ENCODE results near the gene OLFM1.
"Not testable (repeated sequence)": the region's sequence is repeated elsewhere in the genome, so short reads cannot be mapped to it uniquely, and the experiment has no call there.

OLFM1 gene

DNA sequence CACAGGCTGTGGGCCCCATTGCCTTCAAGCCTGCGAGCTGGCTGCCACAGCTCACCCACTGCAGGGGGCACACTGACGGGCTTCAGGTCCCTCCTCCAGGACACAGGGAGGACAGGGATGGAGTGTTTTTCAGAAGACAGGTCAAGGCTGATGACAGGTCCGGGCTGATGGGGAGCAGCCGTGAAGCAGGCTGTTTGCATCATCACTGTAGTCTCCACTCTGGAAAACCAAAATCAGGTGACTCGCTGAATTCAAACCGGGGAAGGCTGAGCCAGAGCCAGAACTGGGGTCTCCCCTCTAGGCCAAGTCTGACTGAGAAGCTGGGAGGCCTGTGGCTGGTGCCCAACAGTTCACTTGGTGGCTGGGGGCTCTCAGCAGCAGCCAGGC is 48.5 kb downstream of the OLFM1 start:
- DNase-seq, result no peak

DNA sequence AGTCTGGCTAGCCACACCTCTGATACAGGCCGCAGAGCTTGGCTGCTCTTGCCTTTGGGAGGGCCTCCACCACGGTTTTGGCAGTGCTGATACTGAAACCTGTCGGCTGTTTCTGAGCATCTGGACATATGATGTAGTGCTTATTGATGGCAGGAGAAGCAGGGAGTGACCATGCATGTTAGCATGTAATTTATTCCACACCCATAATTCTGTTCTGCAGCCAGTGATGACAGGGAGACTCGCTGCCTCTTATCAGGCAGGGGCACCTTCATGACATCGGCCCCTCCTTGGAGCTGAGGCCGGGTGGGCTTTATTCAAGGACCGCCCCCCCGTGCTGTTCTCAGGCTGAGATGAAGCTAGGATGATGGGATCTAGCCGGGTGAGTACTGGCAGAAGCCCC is 49.0 kb downstream of the OLFM1 start:
- DNase-seq, result no peak

DNA sequence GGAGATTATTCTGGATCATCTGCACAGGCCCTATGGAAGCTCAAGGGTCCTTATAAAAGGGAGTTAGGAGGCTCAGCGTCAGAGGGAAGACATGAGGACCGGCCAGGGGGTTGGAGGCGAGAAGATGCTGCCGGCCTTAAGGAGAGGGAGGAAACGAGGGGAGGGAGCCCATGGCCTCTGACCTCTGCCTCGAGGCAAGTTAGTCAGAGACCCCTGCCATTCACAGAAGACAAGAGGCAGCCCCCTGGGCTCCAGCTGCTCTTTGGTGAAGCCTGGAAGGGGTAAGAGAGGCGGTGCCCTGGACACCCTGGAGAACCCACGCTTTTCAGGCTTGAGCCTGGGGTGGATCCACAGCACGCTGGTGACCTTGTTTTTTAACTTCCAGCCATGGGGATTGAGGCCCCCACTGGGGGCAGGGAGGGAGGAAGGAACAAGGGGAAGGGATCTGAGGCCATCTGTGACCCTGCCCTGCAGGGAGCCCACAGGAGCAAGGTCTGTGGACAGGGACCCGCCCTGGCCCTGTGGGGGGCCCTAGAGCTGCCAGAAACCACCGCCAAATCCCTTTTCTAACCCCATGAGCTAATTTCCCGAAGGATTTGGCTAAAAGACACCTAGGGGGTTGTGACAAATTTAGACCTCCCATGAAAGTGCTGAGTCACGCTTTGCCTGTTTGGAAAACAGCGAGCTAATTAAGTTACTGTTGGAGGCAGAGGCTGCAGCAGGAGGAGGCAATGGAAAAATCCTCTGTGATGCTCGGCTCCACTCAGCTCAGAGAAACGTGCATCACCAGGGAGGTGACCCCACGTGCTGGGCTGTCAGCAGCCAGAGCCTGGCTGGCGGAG is 49.7 kb downstream of the OLFM1 start:
- DNase-seq, result peak; percentile 25

DNA sequence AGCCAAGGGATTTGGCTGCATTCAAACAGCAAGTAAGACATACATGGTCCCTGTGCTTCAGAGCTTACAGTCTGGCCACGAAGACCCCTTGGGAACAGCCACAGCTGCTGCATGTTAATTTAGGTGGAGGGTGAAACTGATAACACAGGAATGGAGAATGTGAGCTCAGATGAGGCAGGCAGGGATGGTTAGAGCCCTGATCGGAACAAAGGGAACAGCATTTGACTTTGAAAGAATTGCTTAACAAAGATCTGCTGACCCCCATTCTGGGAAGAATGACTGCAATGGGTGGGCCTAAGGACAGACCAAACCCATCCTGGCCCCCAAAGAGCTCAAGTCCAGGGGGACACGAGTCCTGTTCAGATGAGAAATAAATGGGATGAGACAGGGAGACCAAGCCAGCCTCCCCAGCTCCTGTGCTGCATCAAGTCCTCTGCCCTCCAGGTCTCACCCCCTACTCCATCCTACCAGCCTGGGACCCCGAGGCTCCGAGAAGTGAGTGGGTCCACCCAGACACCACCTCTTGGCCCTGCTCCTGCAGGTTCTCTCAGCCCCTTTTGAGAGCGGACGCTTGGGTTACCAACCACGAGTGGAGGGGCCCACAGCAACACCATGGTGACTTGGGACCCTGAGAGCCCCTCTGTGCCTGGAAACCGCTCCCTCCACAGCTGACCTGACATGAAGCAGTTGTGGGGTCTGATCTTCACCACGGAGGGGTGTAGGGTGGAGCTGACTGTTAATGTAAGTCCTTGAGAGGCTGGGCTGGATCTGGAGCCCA is 50.8 kb downstream of the OLFM1 start:
- no peak for DNase-seq

DNA sequence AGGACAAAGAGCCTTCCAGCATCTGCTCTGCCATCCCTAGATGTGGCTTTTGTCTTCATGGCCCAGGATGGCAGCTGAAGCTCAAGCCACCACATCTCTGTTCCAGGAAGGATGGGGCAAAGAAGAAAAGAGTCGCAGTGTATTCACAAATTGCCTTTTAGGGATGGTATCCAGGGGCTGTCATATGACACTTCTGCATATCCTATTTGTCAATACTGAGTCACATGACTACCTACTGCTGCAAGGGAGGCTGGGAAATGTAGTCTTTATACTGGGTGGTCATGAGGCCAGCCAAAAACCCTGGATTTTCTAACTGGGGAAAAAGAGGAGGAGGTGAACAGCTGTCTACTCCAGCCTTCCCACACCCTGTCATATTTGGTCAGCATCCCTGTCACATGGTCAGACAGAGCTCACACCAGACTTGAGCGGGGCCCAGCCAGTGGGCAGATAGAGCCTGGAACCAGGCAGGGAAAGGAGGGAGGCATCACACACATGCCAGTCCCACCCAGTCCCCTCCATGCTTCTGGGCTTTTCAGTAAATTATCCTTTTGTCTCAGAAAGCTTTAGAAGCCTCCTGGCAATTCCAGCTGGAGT is 52.0 kb downstream of the OLFM1 start:
- DNase-seq, result no peak

DNA sequence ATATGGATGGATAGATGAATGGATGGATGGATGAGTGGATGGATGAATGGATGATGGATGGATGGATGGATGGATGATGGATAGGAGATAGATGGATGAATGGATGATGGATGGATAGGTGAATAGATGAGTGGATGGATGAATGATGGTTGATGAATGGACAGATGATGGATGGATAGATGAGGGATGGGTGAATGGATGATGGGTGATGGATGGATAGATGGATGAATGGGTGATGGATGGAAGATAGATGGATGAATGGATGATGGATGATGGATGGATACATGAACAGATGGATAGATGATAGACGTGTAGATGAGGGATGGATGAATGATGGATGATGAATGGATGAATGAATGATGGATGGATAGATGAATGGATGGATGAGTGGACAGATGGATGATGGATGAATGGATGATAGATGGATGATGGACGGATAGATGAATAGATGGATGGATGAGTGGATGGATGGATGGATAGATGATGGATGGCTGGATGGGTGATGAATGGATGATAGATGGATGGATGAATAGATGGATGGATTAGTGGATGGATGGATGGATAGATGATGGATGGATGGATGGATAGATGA is 53.8 kb downstream of the OLFM1 start:
- DNase-seq, result no peak

DNA sequence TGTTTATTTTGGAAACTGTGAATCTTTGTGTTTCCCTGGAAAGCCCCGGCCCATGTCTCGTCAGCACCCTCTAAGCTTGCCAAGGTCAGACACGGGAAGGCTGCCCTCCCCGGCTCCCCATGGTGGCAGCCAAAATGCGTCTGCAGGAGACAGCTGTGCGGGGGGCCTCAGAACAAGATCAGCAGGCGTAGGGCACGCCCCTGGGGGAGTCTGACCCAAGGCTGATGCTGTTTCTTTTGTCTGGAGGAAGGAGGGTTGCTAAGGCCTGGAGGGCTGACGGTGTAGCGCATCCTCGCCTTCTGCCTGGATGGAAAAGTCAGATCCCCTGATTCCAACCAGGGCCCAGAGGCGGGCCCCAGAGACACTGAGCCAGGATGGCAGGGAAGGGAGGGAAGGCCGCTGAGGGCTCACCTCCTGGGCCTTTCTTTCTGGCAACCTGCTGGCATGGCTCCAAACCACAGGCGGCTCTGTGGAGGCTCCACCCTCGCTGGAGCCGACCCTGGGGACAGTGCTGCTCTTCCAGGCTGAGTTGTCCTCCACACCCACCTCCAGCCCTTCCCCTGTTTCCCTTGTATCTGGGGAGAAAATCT is 57.2 kb downstream of the OLFM1 start:
- DNase-seq, result no peak

DNA sequence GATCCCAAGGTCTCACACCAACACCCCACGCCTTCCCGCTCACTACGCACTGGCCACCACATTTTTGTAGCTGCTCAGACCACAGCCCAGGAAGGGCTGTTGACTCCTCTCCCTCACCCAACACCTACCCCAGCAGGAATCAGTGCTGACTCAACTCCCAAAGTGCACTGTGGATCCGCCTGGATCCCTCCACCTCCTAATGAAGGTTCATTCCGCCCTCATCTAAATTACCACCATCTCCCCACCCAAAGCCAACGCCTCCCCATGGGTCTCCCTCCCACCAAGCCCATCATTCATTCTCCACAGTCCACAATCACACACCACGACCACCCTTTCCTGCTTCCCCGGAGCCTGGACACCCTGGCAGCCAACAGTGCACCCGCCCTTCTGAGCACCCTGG is 57.8 kb downstream of the OLFM1 start:
- no peak for DNase-seq

DNA sequence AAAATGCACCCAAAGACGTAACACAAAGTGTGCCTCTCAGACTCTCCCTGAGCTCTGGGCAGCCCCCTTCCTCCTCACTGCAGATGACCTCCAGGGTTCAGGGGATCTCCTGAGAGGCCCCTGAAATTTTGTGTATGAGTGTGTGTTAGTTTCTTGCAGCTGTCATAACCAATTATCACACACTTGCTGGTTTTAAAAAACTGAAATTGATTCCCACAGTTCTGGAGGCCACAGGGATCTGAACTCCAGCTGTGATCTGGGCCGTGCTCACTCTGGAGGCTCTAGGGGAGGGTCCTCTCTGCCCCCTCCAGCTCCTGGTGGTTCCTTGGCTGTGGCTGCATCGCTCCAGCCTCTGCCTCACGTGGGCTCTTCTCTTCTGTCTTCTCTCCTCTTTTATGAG is 58.8 kb downstream of the OLFM1 start:
- no peak for DNase-seq

DNA sequence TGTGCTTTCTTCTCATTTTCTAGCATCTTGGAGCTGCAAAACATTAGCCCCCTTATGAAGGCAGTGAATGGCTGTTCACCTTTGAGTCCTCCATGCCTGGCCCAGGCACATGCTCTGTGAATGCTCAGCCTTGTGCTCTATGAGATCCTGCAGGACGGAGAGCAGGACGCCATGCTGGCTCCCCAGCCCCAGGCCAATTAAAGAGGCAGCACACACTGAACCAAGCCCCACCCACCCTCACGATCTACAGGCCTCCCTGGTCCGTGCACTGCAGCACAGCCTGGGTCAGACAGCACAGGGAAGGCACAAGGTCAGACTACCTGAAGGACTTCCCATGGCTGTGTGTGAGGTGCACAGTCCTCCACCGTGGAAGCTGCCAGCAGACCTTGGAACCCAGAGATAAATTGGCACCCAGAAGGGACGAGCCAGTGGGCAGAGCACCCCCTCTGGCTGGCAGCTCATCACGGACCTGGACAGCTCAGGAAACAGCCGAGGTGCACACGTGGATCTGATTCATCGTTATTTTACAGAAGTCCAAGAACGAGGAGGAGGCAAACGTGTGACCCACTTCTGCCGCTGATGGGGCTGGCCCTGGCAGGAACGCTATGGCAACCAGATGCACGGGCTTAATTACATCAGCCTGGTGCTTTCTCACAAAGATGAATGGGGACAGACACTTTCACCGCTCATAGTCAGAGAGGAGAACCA is 59.5 kb downstream of the OLFM1 start:
- DNase-seq, result peak; percentile 14

DNA sequence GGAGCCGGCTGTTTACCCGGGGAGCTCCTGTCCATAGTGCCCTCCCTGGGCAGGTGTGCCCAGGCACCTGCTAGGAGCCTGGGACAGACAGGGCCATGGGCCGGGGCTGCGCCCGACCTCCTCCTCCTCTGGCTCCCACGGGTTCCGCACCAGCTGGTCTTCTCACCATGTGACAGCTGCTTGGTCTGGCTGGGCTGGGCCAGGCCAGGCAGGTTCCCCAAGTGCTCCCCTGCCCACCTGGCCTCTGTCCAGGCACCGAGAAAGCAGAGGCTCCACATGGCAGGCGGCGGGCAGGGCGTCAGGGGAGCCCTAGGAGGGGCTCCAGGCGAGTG is 60.0 kb downstream of the OLFM1 start:
- DNase-seq, result no peak

DNA sequence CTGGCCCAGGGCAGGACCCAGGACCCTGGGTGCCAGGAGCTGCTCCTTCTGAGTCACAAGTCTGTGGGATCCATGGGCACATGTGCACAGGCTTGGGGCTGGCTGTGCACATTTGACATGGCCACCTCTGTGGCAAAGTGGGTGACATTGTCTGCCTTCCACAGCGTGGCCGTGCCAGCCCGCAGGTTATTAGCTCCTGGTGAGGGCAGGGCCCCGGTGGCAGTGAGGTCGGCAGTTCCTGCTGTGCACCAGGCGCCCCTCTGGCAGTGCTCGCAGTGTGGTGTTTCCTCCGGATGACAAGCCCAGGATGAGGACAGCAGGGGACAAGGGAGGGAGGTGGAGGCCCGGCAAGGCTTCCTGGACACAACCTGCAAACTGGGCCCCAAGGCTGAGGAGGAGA is 60.5 kb downstream of the OLFM1 start:
- no peak for DNase-seq

DNA sequence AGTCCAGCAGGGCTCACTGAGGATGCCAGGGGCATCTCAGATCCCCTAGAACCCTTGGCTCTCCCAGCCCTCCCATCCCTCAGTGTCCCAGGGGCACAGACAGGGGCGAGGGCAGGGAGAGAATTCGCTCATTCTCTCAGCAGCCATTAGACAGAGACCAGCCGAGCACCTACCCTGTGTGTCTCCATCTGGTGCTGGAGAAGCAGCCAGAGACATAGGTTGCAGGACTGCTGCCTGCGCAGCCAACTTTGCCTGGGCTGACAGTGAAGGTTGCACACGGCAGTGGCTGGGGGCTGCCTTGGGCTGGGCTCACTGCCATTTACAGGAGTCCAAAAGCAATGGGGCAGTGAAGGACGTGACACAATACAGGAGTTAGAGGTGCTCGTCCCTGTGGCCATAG is 60.9 kb downstream of the OLFM1 start:
- DNase-seq, result no peak

DNA sequence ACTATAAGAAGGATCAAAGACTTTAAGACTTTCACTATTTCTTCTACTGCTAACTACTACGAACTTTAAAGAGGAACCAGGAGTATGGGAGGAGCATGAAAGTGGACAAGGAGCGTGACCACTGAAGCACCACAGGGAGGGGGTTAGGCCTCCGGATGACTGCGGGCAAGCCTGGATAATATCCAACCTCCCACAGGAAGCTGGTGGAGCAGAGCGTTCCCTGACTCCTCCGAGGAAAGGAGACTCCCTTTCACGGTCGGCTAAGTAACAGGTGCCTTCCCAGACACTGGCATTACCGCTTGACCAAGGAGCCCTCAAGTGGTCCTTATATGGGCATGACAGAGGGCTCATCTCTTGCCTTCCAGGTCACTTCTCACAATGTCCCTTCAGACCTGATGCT is 62.4 kb downstream of the OLFM1 start:
- not testable (repeated sequence) for DNase-seq

DNA sequence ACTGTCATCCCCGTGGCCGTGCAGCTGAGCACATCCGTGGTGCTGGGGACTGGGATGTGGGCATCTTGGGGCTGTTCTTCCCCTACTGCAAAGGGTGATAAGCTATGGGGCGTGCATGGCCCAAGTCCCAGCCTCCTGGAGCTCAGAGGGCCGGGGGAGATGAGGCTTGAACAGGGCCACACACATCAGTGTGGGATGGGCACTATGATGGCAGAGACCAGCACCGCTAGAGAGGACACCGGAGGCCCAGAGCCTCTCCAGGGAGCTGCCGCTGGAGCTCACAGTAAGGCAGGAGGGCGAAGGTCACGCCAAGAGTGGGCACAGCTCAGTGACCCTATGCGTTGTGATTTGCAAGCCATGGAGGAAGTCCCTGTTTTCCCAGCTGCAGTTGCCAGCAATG is 63.5 kb downstream of the OLFM1 start:
- no peak for DNase-seq

DNA sequence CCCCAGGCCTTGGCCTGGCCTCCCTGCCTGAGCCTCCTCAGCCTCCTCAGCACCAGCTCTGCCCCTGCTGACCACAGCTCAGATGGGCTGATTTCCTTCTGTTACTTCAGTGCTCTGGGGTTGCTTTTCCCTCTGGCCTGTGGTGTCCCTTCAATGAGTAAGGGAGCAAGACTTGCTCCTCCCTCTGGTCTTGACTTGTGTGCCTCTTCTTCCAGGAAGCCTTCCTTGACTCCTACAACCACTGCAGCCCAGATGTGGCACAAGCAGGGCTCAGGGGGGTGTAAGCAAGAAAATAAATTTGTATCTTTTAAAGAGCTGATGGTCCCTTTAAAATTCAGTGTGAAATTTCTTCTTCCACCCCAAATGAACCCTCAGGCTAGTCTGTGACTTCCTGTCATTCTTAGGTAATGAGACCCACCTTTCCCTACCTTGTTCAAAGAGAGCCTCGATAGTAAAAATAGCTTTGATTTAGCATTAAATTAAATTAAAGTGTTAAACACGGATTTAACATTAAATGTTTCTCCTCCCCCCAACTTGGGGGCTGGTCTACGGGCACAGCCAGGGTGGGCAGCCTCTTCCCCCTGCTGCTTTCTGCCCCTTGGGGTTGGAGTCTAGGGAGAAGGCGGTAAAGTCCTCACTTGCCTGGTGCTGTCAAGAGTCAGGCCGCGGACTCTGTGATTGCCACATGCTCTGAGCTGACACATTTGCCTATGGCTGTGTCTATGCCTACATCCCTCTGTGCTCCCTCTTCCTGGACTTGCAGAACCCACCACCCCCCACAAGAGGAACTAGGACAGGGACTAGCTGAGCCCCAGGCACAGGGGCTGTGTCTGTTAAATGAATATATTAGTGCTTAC is 64.5 kb downstream of the OLFM1 start:
- DNase-seq, result no peak

DNA sequence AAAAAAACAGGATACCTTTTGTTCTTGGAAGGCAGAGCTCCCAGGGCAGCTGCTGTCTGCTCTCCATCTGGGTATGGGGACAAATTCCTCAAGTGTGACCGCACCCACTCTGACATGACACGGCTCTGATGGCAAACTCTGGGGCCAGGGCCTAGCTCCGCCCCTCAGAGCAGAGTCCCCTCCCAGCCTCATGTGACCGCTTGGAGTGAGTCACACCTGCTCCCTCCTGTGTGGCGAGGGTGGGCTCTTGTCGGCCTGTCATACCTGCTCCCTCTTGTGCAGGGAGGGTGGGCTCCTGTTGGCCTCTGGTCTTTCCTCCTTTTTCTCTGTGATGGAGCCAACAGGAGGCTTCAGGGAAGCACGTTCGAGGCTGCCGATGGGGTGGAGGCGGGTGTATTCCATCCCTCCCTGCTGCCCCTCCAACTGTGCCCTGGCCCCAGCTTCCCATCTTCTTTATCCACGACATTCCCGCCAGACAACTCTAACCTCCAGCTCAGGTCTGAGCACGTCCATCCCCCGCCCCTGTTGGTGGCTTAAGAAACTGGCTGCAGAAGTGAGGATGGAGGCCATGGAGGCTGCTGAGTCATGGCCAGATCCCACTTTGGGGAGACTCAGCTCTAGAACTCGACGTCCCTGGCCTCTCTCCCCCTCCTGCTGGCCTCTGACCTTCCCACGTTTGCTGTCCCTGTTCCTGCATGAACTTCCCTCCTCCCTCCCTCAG is 65.3 kb downstream of the OLFM1 start:
- no peak for DNase-seq

DNA sequence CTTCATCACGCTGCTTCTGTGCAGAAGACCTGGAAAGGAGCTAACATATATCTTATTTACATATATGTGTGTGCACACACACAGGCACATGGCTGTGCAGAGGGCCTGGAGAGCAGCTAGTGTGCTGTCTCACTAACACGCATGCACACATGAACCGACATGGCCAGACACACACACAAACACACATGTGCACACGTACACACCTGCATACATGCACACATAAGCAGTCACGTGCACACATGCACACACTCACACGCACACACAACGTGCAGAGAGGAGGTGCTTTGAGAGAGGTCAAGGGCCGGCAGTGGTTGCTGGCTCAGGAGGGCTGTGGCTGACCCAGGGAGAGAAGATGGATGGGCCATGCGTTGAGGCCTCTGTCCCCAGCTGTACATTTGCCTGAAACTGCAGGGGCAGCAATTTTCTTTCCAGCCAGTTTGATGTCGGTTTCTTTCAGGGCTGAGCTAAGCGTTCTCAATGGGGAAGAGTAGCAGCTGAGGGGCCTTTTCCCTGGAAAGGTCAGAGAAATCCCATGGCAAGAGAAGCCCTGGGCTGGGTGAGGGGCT is 66.7 kb downstream of the OLFM1 start:
- DNase-seq, result no peak

DNA sequence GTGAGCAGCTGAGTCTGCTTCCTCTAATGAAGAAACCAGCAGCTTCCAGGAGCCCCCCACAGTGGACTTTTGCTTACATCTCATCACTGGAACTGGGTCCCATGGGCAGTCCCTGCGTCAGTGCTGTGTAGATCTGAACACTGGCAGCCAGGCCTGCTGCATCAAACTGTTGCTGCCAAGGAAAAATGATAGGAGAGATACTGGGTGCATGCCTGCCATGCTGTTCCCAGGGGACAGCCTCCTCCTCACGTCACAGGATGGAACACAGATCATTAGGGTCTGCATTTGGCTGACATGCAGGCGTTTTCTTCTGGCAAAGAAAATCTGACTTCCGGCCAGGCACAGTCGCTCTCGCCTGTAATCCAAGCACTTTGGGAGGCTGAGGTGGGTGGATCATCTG is 67.9 kb downstream of the OLFM1 start:
- no peak for DNase-seq
